ENCODE data around the gene FTL.
A peak's percentile ranks its signal among the peaks of the same experiment; 100 is the strongest.

GRCh38 chr19:48993175-48994034 is 28.3 kb downstream of the FTL start, which contains the start of the genes GYS1 and RUVBL2:
- TF ChIP-seq, protein P1, sequence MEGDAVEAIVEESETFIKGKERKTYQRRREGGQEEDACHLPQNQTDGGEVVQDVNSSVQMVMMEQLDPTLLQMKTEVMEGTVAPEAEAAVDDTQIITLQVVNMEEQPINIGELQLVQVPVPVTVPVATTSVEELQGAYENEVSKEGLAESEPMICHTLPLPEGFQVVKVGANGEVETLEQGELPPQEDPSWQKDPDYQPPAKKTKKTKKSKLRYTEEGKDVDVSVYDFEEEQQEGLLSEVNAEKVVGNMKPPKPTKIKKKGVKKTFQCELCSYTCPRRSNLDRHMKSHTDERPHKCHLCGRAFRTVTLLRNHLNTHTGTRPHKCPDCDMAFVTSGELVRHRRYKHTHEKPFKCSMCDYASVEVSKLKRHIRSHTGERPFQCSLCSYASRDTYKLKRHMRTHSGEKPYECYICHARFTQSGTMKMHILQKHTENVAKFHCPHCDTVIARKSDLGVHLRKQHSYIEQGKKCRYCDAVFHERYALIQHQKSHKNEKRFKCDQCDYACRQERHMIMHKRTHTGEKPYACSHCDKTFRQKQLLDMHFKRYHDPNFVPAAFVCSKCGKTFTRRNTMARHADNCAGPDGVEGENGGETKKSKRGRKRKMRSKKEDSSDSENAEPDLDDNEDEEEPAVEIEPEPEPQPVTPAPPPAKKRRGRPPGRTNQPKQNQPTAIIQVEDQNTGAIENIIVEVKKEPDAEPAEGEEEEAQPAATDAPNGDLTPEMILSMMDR (conservative IDR thresholded peaks at IDR 0.05; ENCODE audit: low read length): peak; percentile 84
- TF ChIP-seq EZH2phosphoT487 (IDR thresholded peaks at IDR 0.05; ENCODE audit: borderline replicate concordance, low read depth, low read length): no peak
